Measurements from ENCODE around the gene SPATA19.
"Not testable (repeated sequence)": the region's sequence is repeated elsewhere in the genome, so short reads cannot be mapped to it uniquely, and the experiment has no call there.

The SPATA19 gene, protein sequence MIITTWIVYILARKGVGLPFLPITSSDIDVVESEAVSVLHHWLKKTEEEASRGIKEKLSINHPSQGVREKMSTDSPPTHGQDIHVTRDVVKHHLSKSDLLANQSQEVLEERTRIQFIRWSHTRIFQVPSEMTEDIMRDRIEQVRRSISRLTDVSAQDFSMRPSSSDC

DNA sequence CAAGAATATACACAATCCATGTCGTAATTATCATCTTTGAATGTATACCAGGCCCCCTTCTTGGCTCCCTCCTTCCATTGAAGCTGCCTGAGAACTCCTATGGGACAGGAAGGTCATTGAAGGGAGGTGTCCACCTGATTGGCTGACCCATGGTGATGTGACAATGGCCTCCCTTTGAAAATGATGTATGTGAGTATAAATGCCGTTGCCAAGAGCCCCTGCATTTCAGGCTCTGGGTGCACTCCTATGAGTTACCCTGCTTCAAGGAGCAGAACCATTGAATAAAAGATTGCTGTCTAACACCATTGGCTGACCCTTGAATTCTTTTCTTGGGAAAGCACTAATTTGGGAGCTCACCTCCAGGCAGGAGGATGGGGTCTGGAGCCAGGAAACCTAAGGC lies at the start of gene SPATA19:
TSS of gene SPATA19 (minus strand) at position 101 of the 400 bp plus-strand sequence. CDS start at position 34, 67 bp downstream.
- no peak for DNase-seq

- no peak for DNase-seq
Observed at GRCh38 chr11:133895061-133895479, 49.8 kb upstream of the SPATA19 start.

DNA sequence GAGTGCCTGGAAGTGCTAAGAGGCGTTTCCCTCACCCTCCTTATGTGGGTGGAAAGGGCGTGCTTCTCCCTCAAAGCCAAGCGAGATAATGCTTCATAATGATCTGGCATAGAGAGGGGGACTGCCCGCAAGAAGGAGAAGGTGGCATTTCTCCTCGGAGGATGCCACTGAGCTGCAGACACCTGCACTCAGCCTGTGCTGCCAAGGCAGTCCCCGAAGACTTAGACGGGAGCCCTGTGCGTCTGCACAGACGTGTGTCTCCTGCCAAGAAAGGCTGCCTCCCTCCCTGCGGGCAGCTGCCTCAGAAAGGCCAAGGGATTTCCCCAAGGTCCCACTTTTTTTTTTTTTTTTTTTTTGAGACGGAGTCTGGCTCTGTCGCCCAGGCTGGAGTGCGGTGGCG lies 48.1 kb upstream of the SPATA19 start:
- DNase-seq = no peak

DNA sequence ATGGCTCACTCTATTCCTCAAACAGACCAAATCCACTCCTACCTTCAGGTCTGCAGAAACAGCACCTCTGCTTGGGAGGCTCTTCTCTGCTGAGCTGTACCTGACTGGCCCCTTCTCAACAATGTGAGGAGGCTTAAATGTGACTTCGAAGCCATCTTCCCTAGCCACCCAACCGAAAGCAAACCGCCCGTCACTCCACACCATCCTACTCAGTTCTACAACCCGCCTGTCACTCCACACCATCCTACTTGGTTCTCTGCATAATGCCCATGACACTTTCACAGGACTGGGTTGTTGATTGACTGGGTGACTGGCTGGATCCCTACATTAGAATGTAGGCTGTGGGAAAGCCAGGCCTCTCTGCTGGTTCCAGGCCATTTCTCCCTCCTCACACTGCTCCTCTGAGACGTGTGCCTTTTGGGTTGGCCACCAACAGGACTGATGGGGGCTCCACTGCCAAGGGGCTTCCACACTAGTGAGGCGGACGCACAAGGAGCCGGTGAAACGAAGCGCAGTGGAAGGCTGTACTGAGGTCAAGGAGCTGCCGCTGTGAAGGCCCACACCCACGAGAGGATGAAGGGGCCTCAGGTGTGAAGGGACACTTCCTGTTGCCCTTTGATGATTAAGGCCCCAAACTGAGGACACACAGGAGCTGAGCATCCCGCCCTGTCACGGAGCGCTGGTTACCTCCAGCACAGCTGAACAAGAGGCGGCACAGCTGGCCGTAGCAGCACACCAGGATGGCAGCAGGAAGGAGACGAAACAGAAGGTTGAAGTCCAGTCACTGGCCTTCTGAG lies 47.5 kb upstream of the SPATA19 start:
- DNase-seq = no peak

GRCh38 chr11:133892126-133892525 lies 46.8 kb upstream of the SPATA19 start:
- DNase-seq = no peak

DNA sequence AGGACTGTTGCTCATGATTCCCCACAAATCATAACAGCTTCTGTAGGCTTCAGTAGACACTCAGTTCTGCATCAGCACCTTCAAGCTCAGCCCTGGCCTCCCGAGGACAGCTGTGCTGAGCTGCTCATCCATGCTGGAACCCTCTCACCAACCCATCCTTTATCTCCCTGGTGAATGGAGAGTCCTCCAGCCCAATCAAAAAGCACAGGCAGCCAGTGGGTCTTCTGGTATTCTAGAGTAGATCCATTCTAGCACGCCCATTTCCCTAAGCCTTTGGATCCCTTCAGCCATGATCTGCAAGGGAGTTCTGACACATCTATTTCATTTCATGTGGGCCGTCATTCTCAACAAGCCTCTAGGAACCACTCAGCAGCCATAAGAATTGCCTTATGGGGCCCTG lies 44.6 kb upstream of the SPATA19 start:
- no peak for DNase-seq

- DNase-seq = no peak
Observed at GRCh38 chr11:133889188-133889587, 43.9 kb upstream of the SPATA19 start.

DNA sequence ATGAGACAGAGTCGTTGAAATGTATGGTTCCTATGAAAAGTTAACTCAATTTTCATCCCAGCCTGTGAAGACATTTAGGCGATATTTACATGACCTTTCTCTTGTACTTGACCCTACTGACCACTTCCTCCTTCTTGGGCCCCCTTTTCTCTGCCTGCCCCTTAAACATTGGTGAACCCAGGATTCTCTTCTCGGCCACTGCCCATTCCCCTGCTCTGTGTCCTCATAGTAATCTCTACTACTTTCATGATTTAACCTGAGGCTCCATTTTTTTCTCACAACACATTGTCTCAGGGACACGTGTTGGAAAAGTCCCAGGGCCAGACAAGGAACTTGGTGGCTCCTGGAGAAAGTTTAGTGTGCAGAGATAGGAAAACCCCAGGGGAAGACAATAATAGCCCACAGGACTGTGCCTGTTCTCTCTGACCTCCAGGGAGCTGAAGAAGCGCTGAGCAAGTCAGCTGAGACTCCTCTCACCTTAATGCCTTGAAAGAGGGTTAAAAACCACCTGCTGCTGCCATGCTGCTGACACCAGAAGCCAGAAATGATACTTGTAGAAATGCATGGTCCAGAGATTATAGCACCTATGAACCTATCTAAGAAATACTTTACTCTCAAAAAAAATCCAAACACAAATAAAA lies 42.5 kb upstream of the SPATA19 start:
- no peak for DNase-seq

GRCh38 chr11:133886029-133886428 lies 40.7 kb upstream of the SPATA19 start:
- no peak for DNase-seq

DNA sequence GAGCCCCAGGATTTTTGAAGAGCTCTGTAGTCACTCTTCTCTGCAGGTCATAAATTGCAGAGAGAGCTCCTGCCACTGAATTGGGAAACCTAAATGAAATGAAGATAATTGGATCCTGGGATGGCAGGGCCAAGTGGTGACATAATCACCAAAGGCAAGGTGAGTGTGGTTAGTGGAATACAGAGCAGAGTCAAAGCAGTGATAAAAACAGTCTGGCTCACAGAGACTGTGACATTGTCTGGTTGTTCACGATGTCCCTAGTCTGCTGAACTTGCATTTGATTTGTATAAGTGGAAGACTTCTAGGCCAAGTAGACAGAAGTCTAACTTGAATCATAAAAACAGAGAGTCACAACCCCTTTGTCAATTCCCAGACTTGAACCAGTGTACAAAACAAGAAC lies 26.8 kb upstream of the SPATA19 start:
- no peak for DNase-seq

GRCh38 chr11:133867456-133867855 lies 22.1 kb upstream of the SPATA19 start:
- no peak for DNase-seq

DNA sequence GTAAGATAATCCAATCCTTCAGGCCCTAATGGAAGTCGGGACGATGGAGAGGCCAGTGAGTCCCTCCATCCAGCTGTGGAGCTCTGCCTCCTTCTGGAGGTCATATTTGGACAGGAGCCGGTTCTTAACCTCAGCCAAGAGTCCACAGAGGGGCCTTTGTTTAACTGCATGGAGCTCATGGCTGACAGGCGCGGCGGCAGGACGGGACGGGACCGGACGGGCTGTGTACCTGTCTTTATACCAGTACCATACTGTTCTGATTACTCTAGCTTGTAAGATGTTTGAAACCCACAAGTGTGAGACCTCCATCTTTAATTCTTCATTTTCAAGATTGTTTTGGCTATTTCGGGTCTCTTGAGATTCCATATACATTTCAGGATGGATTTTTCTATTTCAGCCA lies 20.2 kb upstream of the SPATA19 start:
- no peak for DNase-seq

- DNase-seq = no peak
Observed at GRCh38 chr11:133864756-133865155, 19.4 kb upstream of the SPATA19 start.

DNA sequence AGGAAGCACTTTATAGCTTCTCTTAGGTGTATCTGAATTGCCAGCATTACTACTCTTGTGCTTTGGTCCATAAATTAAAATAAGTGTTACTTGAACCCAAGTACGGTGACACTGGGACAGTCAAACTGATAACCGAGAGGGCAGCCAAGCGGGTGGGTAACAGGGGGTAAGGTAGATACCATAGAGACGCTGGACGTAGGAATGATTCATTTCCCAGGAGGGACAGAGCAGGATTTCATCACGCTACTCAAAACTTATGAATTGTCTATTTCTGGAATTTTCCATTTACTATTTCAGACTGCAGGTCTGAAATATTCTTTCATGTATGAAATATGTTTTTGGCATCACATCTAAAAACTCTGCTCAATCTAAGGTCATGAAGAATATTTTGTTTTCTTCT lies 14.8 kb upstream of the SPATA19 start:
- no peak for DNase-seq

DNA sequence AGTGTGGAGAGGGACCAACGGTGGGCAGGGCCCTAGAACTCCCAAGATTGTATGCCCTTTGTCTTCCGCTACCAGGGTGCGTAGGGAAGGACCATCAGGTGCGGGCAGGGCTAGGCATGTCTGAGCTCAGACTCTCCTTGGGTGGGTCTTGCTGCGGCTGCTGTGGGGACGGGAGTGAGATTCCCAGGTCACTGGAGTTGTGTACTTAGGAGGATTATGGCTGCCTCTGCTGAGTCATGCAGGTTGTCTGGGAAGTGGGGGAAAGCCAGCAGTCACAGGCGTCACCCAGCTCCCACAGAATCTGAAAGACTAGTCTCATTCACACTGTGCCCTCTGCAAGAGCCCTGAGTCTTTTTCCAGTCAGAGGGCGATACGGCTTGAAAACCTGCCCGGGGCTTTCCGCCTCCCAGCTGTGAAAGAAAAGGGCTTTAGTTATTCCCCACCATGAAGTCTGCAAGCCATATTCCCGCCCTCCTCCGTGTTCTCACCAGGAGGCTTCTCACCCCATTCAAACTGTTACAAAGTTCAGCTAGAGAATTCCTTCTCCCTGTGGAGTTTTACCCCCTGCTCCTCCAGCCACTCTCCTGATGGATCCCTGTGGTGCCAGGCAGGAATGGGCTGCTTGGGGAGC lies 9.1 kb upstream of the SPATA19 start:
- not testable (repeated sequence) for DNase-seq

GRCh38 chr11:133844217-133844616 lies 1.1 kb downstream of the SPATA19 start:
- DNase-seq = no peak

DNA sequence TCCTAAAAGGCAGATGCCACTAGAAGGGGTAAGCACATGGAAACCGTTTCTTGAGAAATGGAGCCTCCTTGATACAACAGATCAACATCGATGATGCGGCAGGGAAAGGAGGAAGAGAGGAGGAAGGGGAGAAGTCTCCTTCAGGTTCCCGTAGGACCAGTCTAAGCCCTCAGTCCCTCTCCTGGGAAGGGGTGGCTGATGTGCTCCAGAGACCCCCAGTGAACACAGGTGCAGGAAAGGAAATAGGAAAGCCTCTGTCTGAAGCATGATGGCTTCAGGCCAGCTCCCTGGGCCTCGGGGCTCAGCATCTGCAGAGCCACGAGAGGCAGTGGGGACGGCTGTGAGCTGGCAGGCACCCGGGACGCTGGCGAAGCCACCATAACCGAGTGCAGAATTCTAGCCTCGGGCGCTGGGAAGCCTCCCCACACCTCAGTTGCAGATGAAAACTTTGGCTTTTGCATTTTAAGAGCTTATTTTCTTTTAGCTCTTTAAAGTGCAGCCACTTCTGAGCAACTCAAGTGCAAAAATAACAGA lies 1.8 kb downstream of the SPATA19 start:
- DNase-seq = no peak

DNA sequence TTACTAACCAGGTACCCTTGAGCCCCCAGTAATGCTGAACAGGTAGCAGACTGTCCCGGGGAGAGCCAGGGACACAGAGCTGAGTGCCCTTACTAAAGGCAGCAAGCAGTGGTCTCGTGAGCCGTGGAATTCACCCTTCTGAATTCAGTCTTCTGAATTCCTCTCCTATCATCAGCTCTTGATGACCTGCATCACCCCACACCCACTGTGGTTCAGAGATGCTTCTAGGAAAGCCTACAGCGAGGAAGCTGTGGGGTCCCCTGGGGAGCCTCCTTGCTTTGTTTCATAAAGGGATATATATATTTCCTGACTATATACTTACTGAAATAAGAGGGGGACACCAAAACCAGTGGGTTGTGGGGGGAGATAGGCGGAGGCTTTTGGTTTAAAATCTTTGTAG lies 2.6 kb downstream of the SPATA19 start:
- DNase-seq = no peak

- no peak for DNase-seq
Observed at GRCh38 chr11:133842053-133842452, 3.3 kb downstream of the SPATA19 start.

DNA sequence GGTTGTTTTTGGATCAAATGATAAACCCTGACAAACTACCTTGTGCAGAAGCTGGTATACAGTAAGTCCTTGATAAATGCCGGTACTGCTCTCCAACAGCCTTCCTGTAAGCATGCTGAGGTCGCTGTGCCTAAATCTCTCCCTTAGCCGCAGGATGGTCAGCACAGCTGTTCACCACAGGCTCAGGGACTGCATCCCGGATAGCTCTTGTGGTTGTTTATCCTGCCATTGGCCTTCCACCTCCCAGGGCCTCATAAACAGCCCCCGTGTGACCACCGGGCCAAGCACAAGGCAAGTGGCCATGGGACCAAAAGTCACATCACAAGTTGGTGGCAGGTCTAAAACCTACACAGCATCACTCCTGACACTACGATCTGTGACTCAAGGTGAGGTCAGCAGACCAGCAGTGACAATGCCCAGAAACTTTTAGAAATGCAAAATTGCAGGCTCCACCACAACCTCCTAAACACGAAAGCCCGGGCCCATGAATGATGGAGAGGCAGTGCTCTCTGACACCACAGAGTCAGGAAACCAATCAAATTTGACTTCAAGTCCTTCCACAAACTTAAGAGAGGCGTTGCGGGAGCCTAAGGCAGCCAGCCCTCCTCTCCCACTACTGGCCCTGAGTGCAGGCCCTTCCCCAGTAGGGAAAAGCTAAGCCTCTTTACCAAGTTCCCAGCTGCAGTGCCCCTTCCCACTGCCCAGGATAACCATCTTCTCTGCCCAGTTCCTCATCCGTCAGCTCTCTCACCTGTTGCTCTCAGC lies 3.9 kb downstream of the SPATA19 start:
- no peak for DNase-seq

DNA sequence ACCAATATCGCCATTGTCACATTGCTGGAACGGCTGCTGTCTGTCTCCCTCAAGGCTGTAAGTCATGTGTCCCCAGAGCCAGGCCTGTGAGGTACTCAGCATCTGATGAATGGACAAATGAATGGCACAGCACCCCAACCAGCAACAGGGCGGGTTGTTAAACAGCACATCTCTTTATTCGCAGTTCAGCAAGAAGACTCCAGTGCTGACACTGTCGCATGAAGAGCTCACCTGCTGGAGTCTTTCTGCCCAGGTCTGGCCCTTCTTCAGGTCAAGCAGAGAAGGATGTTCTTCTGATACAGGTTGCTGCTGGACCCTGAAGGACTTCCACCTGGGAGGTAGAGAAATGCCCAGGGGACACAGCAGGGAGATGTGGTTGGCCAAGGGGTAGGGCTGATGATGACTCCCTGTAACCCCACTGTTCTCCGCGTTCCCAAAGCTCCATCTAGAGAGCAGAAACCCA lies 4.8 kb downstream of the SPATA19 start:
- no peak for DNase-seq

All from hematopoietic multipotent progenitor cell treated with erythropoietin and hydrocortisone succinate and interleukin-3 and kit ligand, for 6 days (in vitro differentiated cells).